NB4 (cell line): ENCODE data around the gene PHB1.

ENCODE experiments used
- MYC ChIP-seq: IDR thresholded peaks from 2 replicates; pipeline ENCODE4 v1.6.1; 2011; ENCODE audit warnings: low read depth, low read length
- POLR2A ChIP-seq: IDR thresholded peaks from 2 replicates; pipeline ENCODE4 v1.6.1; 2011; ENCODE audit warnings: mild to moderate bottlenecking; ENCODE audit not compliant: insufficient read length; ENCODE audit errors: extremely low read depth
- TF ChIP-seq, protein P1 (sequence below): IDR thresholded peaks from one replicate; pipeline ENCODE4 v1.5.1; 2012; ENCODE audit warnings: low read depth, low read length
- TF ChIP-seq, protein P2 (sequence below): IDR thresholded peaks from 2 replicates; pipeline ENCODE4 v1.6.1; 2011; ENCODE audit warnings: low read depth, low read length

DNA sequence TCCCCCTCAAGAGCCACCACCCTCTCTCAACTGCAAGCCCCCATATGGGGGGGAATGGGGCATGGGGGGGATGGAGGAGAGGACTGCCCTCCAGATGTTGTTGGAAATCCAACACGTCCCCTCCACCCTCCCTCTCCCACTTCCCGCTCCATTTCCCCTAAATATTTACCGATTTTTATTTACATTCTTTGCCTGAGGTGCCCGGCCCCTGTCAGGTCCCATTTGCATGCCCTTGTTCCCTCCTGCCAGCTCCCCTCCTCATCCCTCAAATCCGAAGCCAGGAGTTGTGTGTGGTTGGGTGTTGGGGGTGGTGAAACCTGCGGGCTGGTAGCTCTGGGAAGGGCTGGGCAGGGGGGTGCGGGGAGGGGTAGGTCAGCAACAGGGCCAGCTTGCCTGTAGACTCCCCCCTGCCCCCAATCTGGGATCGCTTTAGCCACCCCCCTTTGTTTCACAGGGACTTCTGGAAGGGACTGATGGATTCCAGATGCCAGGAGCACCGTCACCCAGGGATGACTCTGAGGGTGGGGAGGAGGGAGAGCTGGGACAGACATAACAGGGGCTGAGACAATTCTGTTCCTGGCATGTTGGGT, 40.7 kb upstream of the PHB1 start:
- TF ChIP-seq, protein P1, sequence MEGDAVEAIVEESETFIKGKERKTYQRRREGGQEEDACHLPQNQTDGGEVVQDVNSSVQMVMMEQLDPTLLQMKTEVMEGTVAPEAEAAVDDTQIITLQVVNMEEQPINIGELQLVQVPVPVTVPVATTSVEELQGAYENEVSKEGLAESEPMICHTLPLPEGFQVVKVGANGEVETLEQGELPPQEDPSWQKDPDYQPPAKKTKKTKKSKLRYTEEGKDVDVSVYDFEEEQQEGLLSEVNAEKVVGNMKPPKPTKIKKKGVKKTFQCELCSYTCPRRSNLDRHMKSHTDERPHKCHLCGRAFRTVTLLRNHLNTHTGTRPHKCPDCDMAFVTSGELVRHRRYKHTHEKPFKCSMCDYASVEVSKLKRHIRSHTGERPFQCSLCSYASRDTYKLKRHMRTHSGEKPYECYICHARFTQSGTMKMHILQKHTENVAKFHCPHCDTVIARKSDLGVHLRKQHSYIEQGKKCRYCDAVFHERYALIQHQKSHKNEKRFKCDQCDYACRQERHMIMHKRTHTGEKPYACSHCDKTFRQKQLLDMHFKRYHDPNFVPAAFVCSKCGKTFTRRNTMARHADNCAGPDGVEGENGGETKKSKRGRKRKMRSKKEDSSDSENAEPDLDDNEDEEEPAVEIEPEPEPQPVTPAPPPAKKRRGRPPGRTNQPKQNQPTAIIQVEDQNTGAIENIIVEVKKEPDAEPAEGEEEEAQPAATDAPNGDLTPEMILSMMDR = no peak
- TF ChIP-seq POLR2A = no peak
- TF ChIP-seq MYC = no peak
- TF ChIP-seq, protein P2, sequence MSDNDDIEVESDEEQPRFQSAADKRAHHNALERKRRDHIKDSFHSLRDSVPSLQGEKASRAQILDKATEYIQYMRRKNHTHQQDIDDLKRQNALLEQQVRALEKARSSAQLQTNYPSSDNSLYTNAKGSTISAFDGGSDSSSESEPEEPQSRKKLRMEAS = no peak
